Stimulated activated CD4-positive, alpha-beta T cell treated with anti-CD3 and anti-CD28 coated beads, Interleukin-4, amount 100 ng/mL, for 48 hours (primary cell): ENCODE measurements around the gene TMEM130.

ENCODE experiments used
- DNase-seq, 2 donors: peaks; one replicate each; pipeline ENCODE4 v3.0.0-alpha.2; 2020; ENCODE audit warnings: low read depth in 2 of 2

TMEM130 gene

GRCh38 chr7:98841179-98841997 is 28.4 kb downstream of the TMEM130 start:
- DNase-seq = peak; percentile 49 to 70

- no peak for DNase-seq
Measured at GRCh38 chr7:98840722-98841121, 29.1 kb downstream of the TMEM130 start.

GRCh38 chr7:98840096-98840495 is 29.7 kb downstream of the TMEM130 start:
- no peak for DNase-seq

- DNase-seq = no peak
Measured at GRCh38 chr7:98837630-98837972, 32.2 kb downstream of the TMEM130 start.

- peak; percentile 8 to 33 for DNase-seq
Measured at GRCh38 chr7:98836811-98837629, 32.8 kb downstream of the TMEM130 start.

GRCh38 chr7:98834949-98835348 is 34.9 kb downstream of the TMEM130 start:
- no peak for DNase-seq

- no peak for DNase-seq
Measured at GRCh38 chr7:98833022-98833421, 36.8 kb downstream of the TMEM130 start.

GRCh38 chr7:98831641-98832221 is 38.1 kb downstream of the TMEM130 start:
- DNase-seq = peak; percentile 30 to 60

GRCh38 chr7:98830972-98831548 is 38.8 kb downstream of the TMEM130 start:
- no peak for DNase-seq

GRCh38 chr7:98828368-98828767 is 41.4 kb downstream of the TMEM130 start:
- DNase-seq = no peak

GRCh38 chr7:98827258-98827657 is 42.6 kb downstream of the TMEM130 start:
- DNase-seq = no peak

- DNase-seq = no peak
Measured at GRCh38 chr7:98826811-98827231, 43.0 kb downstream of the TMEM130 start.

GRCh38 chr7:98826387-98826786 is 43.4 kb downstream of the TMEM130 start:
- DNase-seq = no peak

GRCh38 chr7:98823226-98823625 is 46.6 kb downstream of the TMEM130 start:
- DNase-seq = no peak

GRCh38 chr7:98821348-98821747 is 48.5 kb downstream of the TMEM130 start:
- no peak for DNase-seq

GRCh38 chr7:98816967-98817710 is 52.7 kb downstream of the TMEM130 start:
- no peak for DNase-seq

GRCh38 chr7:98816241-98816640 is 53.6 kb downstream of the TMEM130 start:
- no peak for DNase-seq

GRCh38 chr7:98815313-98815712 is 54.5 kb downstream of the TMEM130 start:
- DNase-seq = no peak

GRCh38 chr7:98811299-98811698 is 58.5 kb downstream of the TMEM130 start:
- DNase-seq = no peak

GRCh38 chr7:98810153-98810802 is 59.5 kb downstream of the TMEM130 start:
- DNase-seq = no peak
